Measurements from ENCODE around the gene FILIP1. TPM values are rescaled to one million over a fixed set of nuclear protein-coding genes. Genes with fewer than 3 reads are reported as not detected.

The FILIP1 gene
- polyA plus RNA-seq, 1 of the 3 experiments (the other 2 are of a cell fraction), result 0.03 TPM

- ChIA-PET POLR2A (no interaction called here), CTCF (interaction anchor here (1.2 kb wide), 1 partner anchor 48 kb away, joined by 3 read pairs; no protein-coding TSS in a partner anchor)
- no peak for DNase-seq
- Histone ChIP-seq H3K9me3 (no peaks in the 10 kb centered on the region), H3K36me3 (replicated peaks in 1 of 2; ENCODE audit: control insufficient read depth in 1 of 2, insufficient read depth in 2 of 2, low read length in 1 of 2) (no peaks in the 10 kb centered on the region), H4K20me1 (ENCODE audit: insufficient read depth) (no peaks in the 10 kb centered on the region), H3K4me3 (ENCODE audit: low read depth in 2 of 2, low read length in 1 of 2) (no peak overlapping the region), H2AFZ (ENCODE audit: low read depth) (no peak overlapping the region), H3F3A (replicated peaks; ENCODE audit: insufficient read depth) (no peaks in the 10 kb centered on the region), H3K79me2 (ENCODE audit: insufficient read depth) (no peaks in the 10 kb centered on the region), H3K4me1 (ENCODE audit: control insufficient read depth in 1 of 2, insufficient read depth in 2 of 2, low read depth in 1 of 2, low read length in 1 of 2) (peaks cover 4 to 11% of the 10 kb centered on the region in 2 experiments; a peak in 3 of 4 replicates), H3K4me2 (no peak overlapping the region), H3K27ac (ENCODE audit: low read depth in 2 of 2, low read length in 1 of 2) (no peak overlapping the region), H3K9me2 (no peaks in the 10 kb centered on the region), H3K9ac (no peak overlapping the region), H3K27me3 (ENCODE audit: insufficient read depth) (no peaks in the 10 kb centered on the region)
- 92% methylated on average over 9 of the region's 9 CpGs for WGBS (ENCODE audit: low lambda C conversion rate)
- TF ChIP-seq NRF1 (IDR thresholded peaks at IDR 0.05; ENCODE audit: low read depth, low read length) (no peak), GABPA (IDR thresholded peaks at IDR 0.05; ENCODE audit: low read depth) (no peak)
Observed at GRCh38 chr6:75345413-75345812, 148.2 kb downstream of the FILIP1 start.

- CTCF ChIA-PET, result interaction anchor here (1.0 to 1.2 kb wide), 2 partner anchors 20 to 47 kb away, joined by 3 read pairs; no protein-coding TSS in a partner anchor
- Histone ChIP-seq H3K9me2 (no peaks in the 10 kb centered on the region), H4K20me1 (ENCODE audit: insufficient read depth) (no peaks in the 10 kb centered on the region), H3K27me3 (ENCODE audit: insufficient read depth) (no peaks in the 10 kb centered on the region), H3K9ac (no peak overlapping the region), H3K4me3 (ENCODE audit: low read depth in 2 of 2, low read length in 1 of 2) (no peak overlapping the region), H3K4me1 (ENCODE audit: control insufficient read depth in 1 of 2, insufficient read depth in 2 of 2, low read depth in 1 of 2, low read length in 1 of 2) (peaks cover 4 to 5% of the 10 kb centered on the region in 2 experiments; a peak in 2 of 4 replicates), H2AFZ (ENCODE audit: low read depth) (no peak overlapping the region), H3K79me2 (ENCODE audit: insufficient read depth) (no peaks in the 10 kb centered on the region), H3F3A (replicated peaks; ENCODE audit: insufficient read depth) (no peaks in the 10 kb centered on the region), H3K27ac (ENCODE audit: low read depth in 2 of 2, low read length in 1 of 2) (no peak overlapping the region), H3K4me2 (no peak overlapping the region), H3K36me3 (replicated peaks in 1 of 2; ENCODE audit: control insufficient read depth in 1 of 2, insufficient read depth in 2 of 2, low read length in 1 of 2) (no peaks in the 10 kb centered on the region), H3K9me3 (no peaks in the 10 kb centered on the region)
- POLR2A ChIA-PET, result no interaction called here
- no peak for TF ChIP-seq FOXJ3 (CRISPR knock-in tag; IDR thresholded peaks at IDR 0.05)
- no peak for TF ChIP-seq TCF12 (IDR thresholded peaks at IDR 0.05)
- no peak for TF ChIP-seq TAF1 (IDR thresholded peaks at IDR 0.05; ENCODE audit: borderline replicate concordance, low read depth, low read length)
- TF ChIP-seq RAD21 (IDR thresholded peaks at IDR 0.05; ENCODE audit: low read length), result no peak
- no peak for TF ChIP-seq FOXM1 (IDR thresholded peaks at IDR 0.05; ENCODE audit: low read depth)
- no peak for TF ChIP-seq ELF1 (IDR thresholded peaks at IDR 0.05)
- no peak for TF ChIP-seq RCOR1 (IDR thresholded peaks at IDR 0.05; ENCODE audit: low read length)
- no peak for TF ChIP-seq EZH2phosphoT487 (IDR thresholded peaks at IDR 0.05; ENCODE audit: borderline replicate concordance, low read depth)
- TF ChIP-seq USF2 (IDR thresholded peaks at IDR 0.05; ENCODE audit: borderline replicate concordance, low read depth, low read length), result no peak
- TF ChIP-seq MAX (IDR thresholded peaks at IDR 0.05; ENCODE audit: low read depth), result no peak
- TF ChIP-seq POLR2AphosphoS5 (IDR thresholded peaks at IDR 0.05; ENCODE audit: low read depth, low read length), result no peak
- TF ChIP-seq MEF2A (IDR thresholded peaks at IDR 0.05; ENCODE audit: borderline replicate concordance, low read depth), result no peak
- TF ChIP-seq RXRA (IDR thresholded peaks at IDR 0.05; ENCODE audit: borderline replicate concordance, low read depth), result no peak
- TF ChIP-seq IRF3 (IDR thresholded peaks at IDR 0.05; ENCODE audit: low read depth, low read length), result no peak
- TF ChIP-seq CTCF (IDR thresholded peaks at IDR 0.05), result no peak
- no peak for TF ChIP-seq REST (IDR thresholded peaks at IDR 0.05; ENCODE audit: low read depth, low read length)
- no peak for TF ChIP-seq SIN3A (IDR thresholded peaks at IDR 0.05; ENCODE audit: borderline replicate concordance, low read depth, low read length)
- DNase-seq, result no peak
Observed at GRCh38 chr6:75344455-75344854, 149.1 kb downstream of the FILIP1 start.
